Left ventricle myocardium inferior (tissue), 1 donor: ENCODE results near the gene MEIS2. TPM values are rescaled to one million over a fixed set of nuclear protein-coding genes. Genes with fewer than 3 reads are reported as not detected.

Experiments used
- DNase-seq: peaks from one replicate; pipeline ENCODE4 v3.0.0-alpha.2; 2020
- H3K27ac ChIP-seq: fragments of 200-600 bp; replicated peaks from 2 replicates; pipeline ENCODE4 v1.8.0; 2021
- H3K27me3 ChIP-seq: fragments of 200-600 bp; 2 replicates; pipeline ENCODE4 v1.8.0; 2021; ENCODE audit warnings: low read depth
- H3K36me3 ChIP-seq: fragments of 200-600 bp; 2 replicates; pipeline ENCODE4 v1.8.0; 2021
- H3K4me1 ChIP-seq: fragments of 200-600 bp; 2 replicates; pipeline ENCODE4 v1.8.0; 2021
- H3K4me3 ChIP-seq: fragments of 200-600 bp; 2 replicates; pipeline ENCODE4 v1.8.0; 2021; ENCODE audit warnings: mild to moderate bottlenecking, moderate library complexity
- H3K9me3 ChIP-seq: fragments of 200-600 bp; replicated peaks from 2 replicates; pipeline ENCODE4 v1.8.0; 2021
- intact Hi-C: fragments of 100-400 bp; cut with micrococcal nuclease; formaldehyde crosslinking; loops from one replicate; pipeline ENCODE4 v1.11.0; 2022
- total RNA-seq: library from RNA; stranded (reverse); fragmentation: NEBNext Ultra II Directional; extraction: Animal tissue kit (Norgen Biotek cat#: 25700); gene quantifications from one replicate; pipeline ENCODE4 v1.2.1, GENCODE V29; 2021
- TF ChIP-seq, protein P1 (sequence below): fragments of 200-600 bp; IDR thresholded peaks from 2 replicates; pipeline ENCODE4 v1.8.0; 2021; ENCODE audit warnings: antibody characterized with exemption, mild to moderate bottlenecking, borderline replicate concordance
- donor health status: DM: no; HTN: yes; CAD: no; lungs with severe emphysema.

MEIS2 gene
- total RNA-seq, 1 donor from 2014 or later, result 36.0 TPM

DNA sequence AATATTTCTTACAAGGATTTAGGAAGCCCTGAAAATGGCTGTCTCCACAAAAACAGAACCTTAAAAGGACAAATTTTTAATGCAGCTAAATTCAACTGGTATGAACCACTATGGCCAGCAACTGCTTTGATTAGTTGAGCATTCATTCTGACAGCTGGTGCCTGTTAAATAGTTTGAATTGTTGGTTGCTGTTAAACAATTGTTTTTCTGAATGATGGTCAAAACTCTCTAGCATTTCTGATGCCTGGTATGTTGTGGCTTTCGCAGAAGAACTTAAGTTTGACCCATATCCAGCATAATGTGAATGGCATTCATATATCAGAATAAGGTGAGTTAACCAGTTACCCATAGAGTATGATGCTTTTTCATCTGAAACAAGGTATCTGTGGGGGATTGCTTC lies 138.4 kb downstream of the MEIS2 start:
- Histone ChIP-seq H3K27me3 (no peaks in the 10 kb centered on the region), H3K36me3 (no peaks in the 10 kb centered on the region), H3K9me3 (no peaks in the 10 kb centered on the region), H3K4me3 (no peak overlapping the region), H3K27ac (no peak overlapping the region), H3K4me1 (peaks cover 60% of the 10 kb centered on the region)
- TF ChIP-seq, protein P1, sequence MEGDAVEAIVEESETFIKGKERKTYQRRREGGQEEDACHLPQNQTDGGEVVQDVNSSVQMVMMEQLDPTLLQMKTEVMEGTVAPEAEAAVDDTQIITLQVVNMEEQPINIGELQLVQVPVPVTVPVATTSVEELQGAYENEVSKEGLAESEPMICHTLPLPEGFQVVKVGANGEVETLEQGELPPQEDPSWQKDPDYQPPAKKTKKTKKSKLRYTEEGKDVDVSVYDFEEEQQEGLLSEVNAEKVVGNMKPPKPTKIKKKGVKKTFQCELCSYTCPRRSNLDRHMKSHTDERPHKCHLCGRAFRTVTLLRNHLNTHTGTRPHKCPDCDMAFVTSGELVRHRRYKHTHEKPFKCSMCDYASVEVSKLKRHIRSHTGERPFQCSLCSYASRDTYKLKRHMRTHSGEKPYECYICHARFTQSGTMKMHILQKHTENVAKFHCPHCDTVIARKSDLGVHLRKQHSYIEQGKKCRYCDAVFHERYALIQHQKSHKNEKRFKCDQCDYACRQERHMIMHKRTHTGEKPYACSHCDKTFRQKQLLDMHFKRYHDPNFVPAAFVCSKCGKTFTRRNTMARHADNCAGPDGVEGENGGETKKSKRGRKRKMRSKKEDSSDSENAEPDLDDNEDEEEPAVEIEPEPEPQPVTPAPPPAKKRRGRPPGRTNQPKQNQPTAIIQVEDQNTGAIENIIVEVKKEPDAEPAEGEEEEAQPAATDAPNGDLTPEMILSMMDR, result no peak
- intact Hi-C loops, result no loop called here
- DNase-seq, result no peak

DNA sequence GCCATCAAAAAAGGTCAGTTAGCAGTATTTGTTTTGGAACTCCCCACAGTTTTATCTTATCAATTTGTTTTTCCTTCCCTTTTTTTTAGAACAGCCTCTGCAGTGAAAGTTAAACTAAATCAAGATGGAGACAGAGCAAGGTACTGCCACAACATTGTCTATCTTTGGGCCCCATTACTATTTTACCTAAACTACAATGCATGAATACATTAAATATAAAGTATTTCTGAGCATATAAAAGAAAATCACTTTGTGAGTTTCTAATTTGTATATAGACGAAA lies 139.5 kb downstream of the MEIS2 start:
- H3K27me3 ChIP-seq, result no peaks in the 10 kb centered on the region
- H3K4me3 ChIP-seq, result no peak overlapping the region
- no peaks in the 10 kb centered on the region for H3K9me3 ChIP-seq
- no peak for DNase-seq
- H3K36me3 ChIP-seq, result no peaks in the 10 kb centered on the region
- H3K4me1 ChIP-seq, result peaks cover 49% of the 10 kb centered on the region
- TF ChIP-seq, protein P1, result no peak
- intact Hi-C loops, result no loop called here
- peak overlapping the region; percentile 3 for H3K27ac ChIP-seq

DNA sequence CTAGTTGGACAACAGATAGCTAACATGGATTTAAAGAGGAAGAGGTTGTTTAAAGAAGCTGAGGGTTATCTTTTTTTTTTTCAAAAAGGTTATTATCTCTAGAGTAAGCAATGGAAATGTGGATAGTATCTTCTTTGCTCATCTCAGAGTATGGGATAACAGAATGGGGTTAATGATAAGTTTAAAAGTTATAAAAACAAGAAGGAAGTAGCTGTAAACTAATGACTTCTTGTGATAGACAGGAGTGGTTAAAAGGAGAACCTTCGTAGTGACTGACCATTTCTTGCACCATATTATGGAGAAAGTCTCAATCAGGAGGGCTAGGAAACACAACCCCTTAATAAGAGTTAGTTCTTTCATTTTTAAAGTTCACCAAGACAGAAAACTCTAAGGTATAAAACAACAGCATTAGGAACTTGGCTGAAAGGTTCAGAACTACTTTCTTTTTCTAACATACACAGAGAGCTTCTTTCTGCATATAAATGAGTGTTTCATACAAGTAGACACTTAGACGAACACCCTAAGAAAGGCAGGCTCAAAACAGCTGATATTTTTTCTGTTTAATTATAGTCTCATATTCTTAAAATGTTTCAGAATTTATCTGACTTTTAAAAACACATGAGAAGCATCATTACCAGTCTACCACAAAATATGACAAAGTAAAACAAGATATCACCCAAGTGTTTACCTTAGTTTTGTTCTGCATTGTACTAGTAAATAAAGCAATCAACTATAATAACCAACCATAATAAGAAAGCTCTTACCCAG lies 140.0 kb downstream of the MEIS2 start:
- H3K4me3 ChIP-seq, result no peak overlapping the region
- peak overlapping the region; percentile 3 for H3K27ac ChIP-seq
- H3K36me3 ChIP-seq, result no peaks in the 10 kb centered on the region
- no peaks in the 10 kb centered on the region for H3K9me3 ChIP-seq
- TF ChIP-seq, protein P1, result no peak
- no peak for DNase-seq
- intact Hi-C loops, result no loop called here
- peaks cover 48% of the 10 kb centered on the region for H3K4me1 ChIP-seq
- H3K27me3 ChIP-seq, result no peaks in the 10 kb centered on the region

DNA sequence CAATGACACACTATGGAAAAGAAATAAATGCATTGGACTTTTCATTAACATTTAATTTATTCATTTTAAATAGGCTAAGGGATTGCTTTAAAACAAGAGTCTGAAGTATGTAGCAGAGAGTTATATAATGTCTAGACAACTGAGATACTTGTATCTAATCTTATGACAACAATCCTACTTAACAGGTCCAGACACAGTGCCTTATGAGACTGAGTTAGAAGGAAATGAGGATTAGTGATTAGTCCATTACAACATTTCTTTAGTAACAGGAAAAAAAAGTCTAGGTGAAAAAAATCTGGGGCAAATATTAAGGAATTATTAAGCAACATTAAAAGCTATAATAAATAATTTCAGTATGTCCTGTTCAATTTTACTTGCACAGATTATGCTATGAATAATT lies 140.6 kb downstream of the MEIS2 start:
- H3K4me3 ChIP-seq, result no peak overlapping the region
- H3K27ac ChIP-seq, result no peak overlapping the region

DNA sequence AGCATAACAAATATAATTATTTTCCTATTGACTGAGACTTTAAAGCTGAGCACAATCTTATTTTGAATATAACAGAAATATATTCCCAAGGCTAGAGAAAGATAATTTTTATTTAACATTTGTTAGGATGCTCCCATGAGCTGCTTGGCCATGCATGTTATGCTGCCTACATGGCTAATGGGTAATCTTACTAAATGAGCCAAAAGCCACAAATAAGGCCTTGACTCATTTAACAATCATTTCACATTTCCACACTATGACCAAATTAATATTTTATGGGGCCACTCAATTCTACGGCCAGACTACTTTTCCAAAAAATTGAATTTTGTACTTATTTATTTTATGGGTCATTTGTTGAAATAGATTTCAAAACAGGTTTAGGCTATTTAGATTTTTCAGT lies 141.7 kb downstream of the MEIS2 start:
- peaks cover 36% of the 10 kb centered on the region for H3K4me1 ChIP-seq
- no peaks in the 10 kb centered on the region for H3K9me3 ChIP-seq
- no peak for DNase-seq
- TF ChIP-seq, protein P1, result no peak
- no peak overlapping the region for H3K27ac ChIP-seq
- H3K36me3 ChIP-seq, result no peaks in the 10 kb centered on the region
- no peak overlapping the region for H3K4me3 ChIP-seq
- no peaks in the 10 kb centered on the region for H3K27me3 ChIP-seq
- intact Hi-C loops, result no loop called here

More for the DNA sequence above, 140.6 kb downstream of the MEIS2 start:
- intact Hi-C loops, result no loop called here
- Histone ChIP-seq H3K9me3 (no peaks in the 10 kb centered on the region), H3K27me3 (no peaks in the 10 kb centered on the region), H3K4me1 (peaks cover 46% of the 10 kb centered on the region), H3K36me3 (no peaks in the 10 kb centered on the region)
- TF ChIP-seq, protein P1, result no peak
- no peak for DNase-seq
